Measurements from ENCODE around the gene CNKSR3. TPM values are rescaled to one million over a fixed set of nuclear protein-coding genes. Genes with fewer than 3 reads are reported as not detected.

Gene CNKSR3
- total and polyA plus RNA-seq, 2 of the 8 experiments (the other 6 are each of a cell fraction or from before 2014, with no cell fraction given) = 1.2 to 6.2 TPM

GRCh38 chr6:154384191-154384590 is 126.3 kb downstream of the CNKSR3 start:
- Histone ChIP-seq H4K5ac (ENCODE audit: insufficient read length, low read depth, low read length) (no peak overlapping the region), H2BK12ac (ENCODE audit: low read depth, low read length) (no peak overlapping the region), H3K18ac (ENCODE audit: extremely low read depth, low read length) (no peak overlapping the region), H2BK15ac (ENCODE audit: low read length) (no peak overlapping the region), H3K79me1 (ENCODE audit: low read depth, low read length) (no peaks in the 10 kb centered on the region), H2AFZ (ENCODE audit: low read length) (no peak overlapping the region), H3K14ac (ENCODE audit: insufficient read length) (no peak overlapping the region), H3K9me3 (ENCODE audit: insufficient read depth in 2 of 2, low read depth in 1 of 2, low read length in 1 of 2) (peaks cover 0 to 1% of the 10 kb centered on the region in 2 experiments; a peak in 1 of 4 replicates), H3K36me3 (ENCODE audit: control insufficient read depth in 2 of 4, insufficient read depth in 4 of 4, low read length in 3 of 4) (no peaks in the 10 kb centered on the region), H3K56ac (replicated peaks; ENCODE audit: insufficient read length, low read depth, low read length) (no peak overlapping the region), H3K23me2 (ENCODE audit: low read depth, low read length) (no peaks in the 10 kb centered on the region), H2BK20ac (ENCODE audit: low read length) (no peak overlapping the region), H4K8ac (ENCODE audit: extremely low read depth, insufficient read depth, low read length) (no peak overlapping the region), H3K9ac (replicated peaks in 1 of 4; ENCODE audit: extremely low read depth in 1 of 4, low read depth in 3 of 4, low read length in 3 of 4) (no peak overlapping the region), H3K23ac (ENCODE audit: insufficient read length) (no peak overlapping the region), H4K20me1 (replicated peaks in 1 of 2; ENCODE audit: control insufficient read depth in 1 of 2, insufficient read depth in 2 of 2, low read length in 2 of 2) (no peaks in the 10 kb centered on the region), H2BK120ac (replicated peaks; ENCODE audit: low read depth, low read length) (no peak overlapping the region), H3K4me2 (ENCODE audit: insufficient read depth in 1 of 2, low read depth in 2 of 2, low read length in 2 of 2) (no peak overlapping the region), H2BK5ac (ENCODE audit: low read depth, low read length) (no peak overlapping the region), H3K4ac (replicated peaks; ENCODE audit: insufficient read length, low read depth, low read length) (no peak overlapping the region), H3K4me3 (ENCODE audit: extremely low read depth in 1 of 4, insufficient read depth in 2 of 4, low read depth in 3 of 4, low read length in 4 of 4) (no peak overlapping the region), H3K27me3 (replicated peaks in 1 of 4; ENCODE audit: control insufficient read depth in 3 of 4, extremely low read depth in 1 of 4, insufficient read depth in 3 of 4, low read length in 3 of 4) (no peaks in the 10 kb centered on the region), H3K27ac (ENCODE audit: low read depth, low read length) (no peak overlapping the region), H4K91ac (replicated peaks; ENCODE audit: insufficient read length, low read length) (no peak overlapping the region), H2AK5ac (ENCODE audit: low read depth, low read length) (no peak overlapping the region), H3K4me1 (replicated peaks in 1 of 4; ENCODE audit: control insufficient read depth in 3 of 4, insufficient read depth in 4 of 4, low read length in 3 of 4) (0 out of 7 replicates have a peak, but pooled peaks cover 0 to 3% (median 0%) of the 10 kb centered on the region in 4 experiments), H3K79me2 (ENCODE audit: control insufficient read depth in 1 of 2, insufficient read depth in 2 of 2, low read length in 2 of 2) (no peaks in the 10 kb centered on the region)
- FAIRE-seq = no peak
- DNase-seq (ENCODE audit: low read depth in 1 of 2, low spot score in 2 of 2) = no peak
- CTCF ChIA-PET (ENCODE audit: partially characterized antibody) = interaction anchor here (1.3 kb wide), 1 partner anchor 15 kb away, joined by 4 read pairs; no protein-coding TSS in a partner anchor
- POLR2A ChIA-PET (ENCODE audit: partially characterized antibody) = no interaction called here
- 84% methylated on average over 2 of the region's 2 CpGs; no CpG with 5 or more reads in 1 of the 2 experiments for WGBS, 2 experiments (ENCODE audit: extremely low coverage in 1 of 2, insufficient coverage in 1 of 2, insufficient read length in 1 of 2, insufficient replicate concordance in 2 of 2, low coverage in 1 of 2, low lambda C conversion rate in 2 of 2, missing lambda C conversion rate in 1 of 2)
- TF ChIP-seq, protein P1, sequence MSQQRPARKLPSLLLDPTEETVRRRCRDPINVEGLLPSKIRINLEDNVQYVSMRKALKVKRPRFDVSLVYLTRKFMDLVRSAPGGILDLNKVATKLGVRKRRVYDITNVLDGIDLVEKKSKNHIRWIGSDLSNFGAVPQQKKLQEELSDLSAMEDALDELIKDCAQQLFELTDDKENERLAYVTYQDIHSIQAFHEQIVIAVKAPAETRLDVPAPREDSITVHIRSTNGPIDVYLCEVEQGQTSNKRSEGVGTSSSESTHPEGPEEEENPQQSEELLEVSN (IDR thresholded peaks at IDR 0.05) = no peak
- no peak for TF ChIP-seq CBX8 (IDR thresholded peaks at IDR 0.05; ENCODE audit: borderline replicate concordance, low read depth, low read length)
- no peak for TF ChIP-seq CHD2 (IDR thresholded peaks at IDR 0.05; ENCODE audit: low read length)
- no peak for TF ChIP-seq FOSL1 (IDR thresholded peaks at IDR 0.05; ENCODE audit: insufficient read depth, low read depth, low read length)
- TF ChIP-seq, protein P2, sequence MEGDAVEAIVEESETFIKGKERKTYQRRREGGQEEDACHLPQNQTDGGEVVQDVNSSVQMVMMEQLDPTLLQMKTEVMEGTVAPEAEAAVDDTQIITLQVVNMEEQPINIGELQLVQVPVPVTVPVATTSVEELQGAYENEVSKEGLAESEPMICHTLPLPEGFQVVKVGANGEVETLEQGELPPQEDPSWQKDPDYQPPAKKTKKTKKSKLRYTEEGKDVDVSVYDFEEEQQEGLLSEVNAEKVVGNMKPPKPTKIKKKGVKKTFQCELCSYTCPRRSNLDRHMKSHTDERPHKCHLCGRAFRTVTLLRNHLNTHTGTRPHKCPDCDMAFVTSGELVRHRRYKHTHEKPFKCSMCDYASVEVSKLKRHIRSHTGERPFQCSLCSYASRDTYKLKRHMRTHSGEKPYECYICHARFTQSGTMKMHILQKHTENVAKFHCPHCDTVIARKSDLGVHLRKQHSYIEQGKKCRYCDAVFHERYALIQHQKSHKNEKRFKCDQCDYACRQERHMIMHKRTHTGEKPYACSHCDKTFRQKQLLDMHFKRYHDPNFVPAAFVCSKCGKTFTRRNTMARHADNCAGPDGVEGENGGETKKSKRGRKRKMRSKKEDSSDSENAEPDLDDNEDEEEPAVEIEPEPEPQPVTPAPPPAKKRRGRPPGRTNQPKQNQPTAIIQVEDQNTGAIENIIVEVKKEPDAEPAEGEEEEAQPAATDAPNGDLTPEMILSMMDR (IDR thresholded peaks at IDR 0.05; ENCODE audit: control extremely low read depth in 1 of 3, insufficient read depth in 1 of 3, low read depth in 1 of 3, low read length in 3 of 3) = no peak
- no peak for TF ChIP-seq POLR2A (IDR thresholded peaks at IDR 0.05; ENCODE audit: control extremely low read depth in 1 of 2, low read depth in 2 of 2, low read length in 2 of 2)
